Measurements from ENCODE around the gene ABCG1.

The ABCG1 gene

DNA sequence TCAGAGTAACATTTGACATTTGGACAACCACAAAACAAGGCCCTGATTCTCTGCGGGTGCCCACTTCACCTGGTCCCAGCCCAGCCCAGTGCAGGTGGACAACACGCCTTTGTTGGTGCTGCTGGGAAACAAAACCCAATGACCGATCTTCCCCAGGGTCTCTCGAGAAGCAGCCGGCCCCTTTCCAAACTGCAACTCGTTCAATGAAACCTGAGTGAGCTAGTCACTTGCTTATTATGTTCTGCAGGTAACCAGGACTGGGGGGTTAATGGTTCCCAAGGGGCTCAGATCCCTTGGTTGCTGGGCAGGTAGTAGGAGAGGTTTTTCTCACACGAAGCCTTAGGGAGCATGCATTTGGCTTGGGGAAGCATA, 42.9 kb downstream of the ABCG1 start:
- Histone ChIP-seq H3K27ac (no peak overlapping the region), H3K4me3 (no peak overlapping the region), H4K20me1 (peaks cover 15 to 100% (median 77%) of the 10 kb centered on the region in 11 experiments; a peak in 20 of 22 replicates), H3K9me3 (replicated peaks in 1 of 11) (no peaks in the 10 kb centered on the region), H3K9ac (0 out of 22 replicates have a peak overlapping the region, but pooled peaks of 1 of the 11 experiments have one; percentile 4), H3K4me1 (peaks cover 66 to 94% (median 87%) of the 10 kb centered on the region in 10 experiments), H3K4me2 (peak overlapping the region in 6 of 11 experiments; percentile 61 to 100 (median 95); a peak in 12 of 22 replicates), H3K36me3 (peaks cover 0 to 53% (median 17%) of the 10 kb centered on the region in 11 experiments; a peak in 11 of 22 replicates), H3K27me3 (peaks cover 0 to 4% (median 0%) of the 10 kb centered on the region in 11 experiments; a peak in 1 of 22 replicates)
- no peak for TF ChIP-seq Cebpa-rat (IDR thresholded peaks at IDR 0.05)

DNA sequence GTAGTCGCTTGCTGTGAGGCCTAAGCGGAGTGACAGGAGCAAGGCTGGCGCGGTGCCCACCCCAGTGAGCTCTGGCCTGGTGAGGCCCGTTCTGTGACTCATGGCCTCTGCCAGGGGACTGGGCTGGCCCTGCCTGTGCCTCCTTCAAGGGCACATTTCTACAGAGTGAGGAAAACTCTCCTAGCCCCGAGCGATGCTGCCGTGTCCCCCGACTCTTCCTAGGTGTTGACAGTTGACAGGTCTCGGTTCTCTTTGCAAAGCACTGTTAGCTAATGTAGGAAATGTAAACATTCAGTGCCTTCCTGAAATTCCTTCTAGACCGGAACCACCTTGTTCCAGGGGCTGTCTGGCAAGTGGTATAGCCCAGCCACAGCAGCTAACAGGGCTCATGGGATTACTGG, 43.9 kb downstream of the ABCG1 start:
- Histone ChIP-seq H3K4me2 (peak overlapping the region; percentile 50 to 100 (median 76)), H3K9me3 (replicated peaks in 1 of 11) (no peaks in the 10 kb centered on the region), H3K4me3 (no peak overlapping the region), H3K4me1 (peaks cover 76 to 97% (median 90%) of the 10 kb centered on the region in 10 experiments), H3K9ac (peak overlapping the region in 4 of 11 experiments; percentile 9 to 52 (median 28); a peak in 5 of 22 replicates), H3K27me3 (peaks cover 0 to 4% (median 0%) of the 10 kb centered on the region in 11 experiments; a peak in 1 of 22 replicates), H4K20me1 (peaks cover 15 to 100% (median 76%) of the 10 kb centered on the region in 11 experiments; a peak in 19 of 22 replicates), H3K36me3 (peaks cover 0 to 47% (median 17%) of the 10 kb centered on the region in 11 experiments; a peak in 11 of 22 replicates), H3K27ac (peak overlapping the region in 7 of 11 experiments; percentile 4 to 63 (median 18); a peak in 7 of 22 replicates)
- no peak for TF ChIP-seq Cebpa-rat (IDR thresholded peaks at IDR 0.05)

DNA sequence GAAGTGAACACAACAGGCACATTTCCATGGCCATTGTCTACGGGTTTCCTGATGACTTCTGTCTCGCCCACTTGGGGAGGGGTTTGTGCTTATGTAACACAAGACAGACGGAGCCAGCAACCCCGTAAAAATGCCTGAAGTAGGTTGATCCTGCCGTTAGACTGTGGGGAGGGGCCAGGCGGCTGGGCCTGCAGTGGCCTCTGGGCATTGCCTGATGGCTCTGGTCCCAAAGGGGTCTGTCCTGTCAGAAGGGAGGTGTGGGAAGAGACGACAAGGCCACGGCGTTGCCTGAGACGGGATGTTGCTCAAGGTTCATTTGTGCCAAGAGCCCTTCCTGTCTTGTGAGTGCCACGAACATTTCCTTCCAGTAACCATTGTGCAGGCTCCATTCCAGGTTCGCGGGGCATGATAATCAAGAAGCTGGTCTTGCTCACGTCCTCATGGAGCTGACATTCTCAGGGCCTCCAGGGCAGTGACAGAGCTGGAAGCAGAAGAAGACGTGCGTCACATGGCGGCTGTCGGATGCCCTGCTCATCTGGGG, 44.7 kb downstream of the ABCG1 start:
- Histone ChIP-seq H3K4me1 (peaks cover 84 to 97% (median 94%) of the 10 kb centered on the region in 10 experiments), H3K27ac (peak overlapping the region in 8 of 11 experiments; percentile 4 to 63 (median 24); a peak in 11 of 22 replicates), H4K20me1 (peaks cover 15 to 100% (median 82%) of the 10 kb centered on the region in 11 experiments; a peak in 19 of 22 replicates), H3K9ac (peak overlapping the region in 2 of 11 experiments; percentile 9 to 52; a peak in 3 of 22 replicates), H3K4me2 (peak overlapping the region; percentile 50 to 100 (median 76)), H3K27me3 (peaks cover 0 to 4% (median 0%) of the 10 kb centered on the region in 11 experiments; a peak in 1 of 22 replicates), H3K36me3 (peaks cover 0 to 47% (median 17%) of the 10 kb centered on the region in 11 experiments; a peak in 11 of 22 replicates), H3K4me3 (no peak overlapping the region), H3K9me3 (replicated peaks in 1 of 11) (no peaks in the 10 kb centered on the region)
- no peak for TF ChIP-seq Cebpa-rat (IDR thresholded peaks at IDR 0.05)

DNA sequence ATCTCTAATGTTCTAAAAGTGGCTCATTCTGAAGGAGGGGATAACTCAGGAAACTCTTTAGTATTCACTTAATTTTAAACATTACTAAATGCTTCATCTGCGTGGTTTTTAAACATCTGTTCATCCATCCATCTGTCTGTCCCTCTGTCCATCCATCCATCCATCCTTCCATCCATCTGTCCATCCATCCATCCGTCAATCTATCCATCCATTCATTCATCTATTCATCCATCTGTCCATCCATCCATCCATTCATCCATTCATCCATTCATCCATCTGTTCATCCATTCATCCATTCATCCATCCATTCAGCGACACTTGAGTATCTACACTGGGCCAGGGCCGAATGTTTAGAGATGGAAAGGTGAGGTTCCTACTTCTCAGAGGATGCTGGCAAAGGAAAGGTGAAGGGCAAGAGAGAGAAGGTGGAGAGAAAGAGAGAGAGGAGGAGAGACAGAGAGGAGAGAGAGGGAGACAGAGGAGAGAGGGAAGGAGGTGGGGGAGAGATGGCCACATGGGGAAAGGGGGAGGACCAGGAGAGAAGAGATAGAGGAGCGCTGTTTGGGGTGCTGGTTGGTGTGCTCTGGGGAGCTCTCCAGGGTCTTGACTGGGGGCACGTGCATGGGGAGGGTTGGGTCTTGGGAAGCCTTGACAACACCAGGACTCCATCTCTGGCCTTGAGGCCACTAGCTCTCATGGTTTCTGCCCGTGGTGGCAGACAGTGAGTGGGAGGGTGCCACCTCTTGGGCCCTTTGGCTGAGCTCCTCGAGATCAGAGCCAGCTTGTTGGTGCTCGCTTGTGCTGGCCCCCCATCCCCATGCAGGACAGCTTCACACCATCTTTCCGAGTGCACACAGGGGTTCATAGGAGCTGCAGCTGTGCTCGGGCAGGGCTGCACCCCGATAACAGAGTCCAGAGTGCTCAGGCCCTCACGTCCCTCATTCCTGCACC, 45.6 kb downstream of the ABCG1 start:
- H3K27ac ChIP-seq = peak overlapping the region in 3 of 11 experiments; percentile 30 to 63 (median 61); a peak in 4 of 22 replicates

DNA sequence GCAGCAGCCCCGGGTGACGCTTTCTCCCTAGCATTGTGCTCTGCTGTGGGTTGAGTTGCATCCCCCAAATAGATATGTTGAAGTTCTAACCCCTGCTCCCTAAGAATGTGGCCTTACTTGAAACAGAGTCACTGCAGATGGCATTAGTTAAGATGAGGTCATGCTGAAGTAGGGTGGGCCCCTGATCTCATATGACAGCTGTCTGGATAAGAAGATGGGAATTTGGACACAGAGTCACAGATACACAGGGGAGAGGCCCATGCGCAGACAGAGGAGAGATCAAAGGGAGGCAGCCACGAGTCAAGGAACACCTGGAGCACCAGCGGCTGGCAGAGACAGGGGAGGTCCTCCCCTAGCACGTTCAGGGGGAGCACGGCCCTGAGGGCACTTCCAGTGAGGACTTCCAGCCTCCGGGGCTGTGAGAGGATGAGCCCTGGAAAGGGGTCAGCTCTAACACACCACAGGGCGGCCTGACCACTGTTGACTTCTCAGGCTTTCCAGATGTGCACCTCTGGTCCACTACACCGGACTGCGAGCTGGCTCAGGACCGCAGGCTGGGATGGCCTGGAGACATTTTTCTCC, 46.4 kb downstream of the ABCG1 start:
- Histone ChIP-seq H3K27ac (no peak overlapping the region), H3K27me3 (peaks cover 0 to 4% (median 0%) of the 10 kb centered on the region in 11 experiments; a peak in 1 of 22 replicates), H3K9me3 (replicated peaks in 1 of 11) (no peaks in the 10 kb centered on the region), H3K36me3 (peaks cover 0 to 43% (median 17%) of the 10 kb centered on the region in 11 experiments; a peak in 11 of 22 replicates), H4K20me1 (peaks cover 5 to 100% (median 72%) of the 10 kb centered on the region in 11 experiments; a peak in 19 of 22 replicates), H3K4me1 (peaks cover 87 to 97% (median 93%) of the 10 kb centered on the region in 10 experiments), H3K4me3 (no peak overlapping the region), H3K4me2 (peak overlapping the region; percentile 16 to 100 (median 97); a peak in 21 of 22 replicates), H3K9ac (no peak overlapping the region)
- TF ChIP-seq Cebpa-rat (IDR thresholded peaks at IDR 0.05) = no peak

More for the DNA sequence above, 45.6 kb downstream of the ABCG1 start:
- Histone ChIP-seq H3K4me3 (no peak overlapping the region), H3K9ac (no peak overlapping the region), H3K36me3 (peaks cover 0 to 47% (median 17%) of the 10 kb centered on the region in 11 experiments; a peak in 11 of 22 replicates), H3K4me2 (peak overlapping the region; percentile 60 to 100 (median 97); a peak in 20 of 22 replicates), H3K9me3 (replicated peaks in 1 of 11) (no peaks in the 10 kb centered on the region), H3K4me1 (peaks cover 88 to 97% (median 94%) of the 10 kb centered on the region in 10 experiments), H3K27me3 (peaks cover 0 to 4% (median 0%) of the 10 kb centered on the region in 11 experiments; a peak in 1 of 22 replicates), H4K20me1 (peaks cover 8 to 100% (median 80%) of the 10 kb centered on the region in 11 experiments; a peak in 19 of 22 replicates)
- TF ChIP-seq Cebpa-rat (IDR thresholded peaks at IDR 0.05) = no peak

DNA sequence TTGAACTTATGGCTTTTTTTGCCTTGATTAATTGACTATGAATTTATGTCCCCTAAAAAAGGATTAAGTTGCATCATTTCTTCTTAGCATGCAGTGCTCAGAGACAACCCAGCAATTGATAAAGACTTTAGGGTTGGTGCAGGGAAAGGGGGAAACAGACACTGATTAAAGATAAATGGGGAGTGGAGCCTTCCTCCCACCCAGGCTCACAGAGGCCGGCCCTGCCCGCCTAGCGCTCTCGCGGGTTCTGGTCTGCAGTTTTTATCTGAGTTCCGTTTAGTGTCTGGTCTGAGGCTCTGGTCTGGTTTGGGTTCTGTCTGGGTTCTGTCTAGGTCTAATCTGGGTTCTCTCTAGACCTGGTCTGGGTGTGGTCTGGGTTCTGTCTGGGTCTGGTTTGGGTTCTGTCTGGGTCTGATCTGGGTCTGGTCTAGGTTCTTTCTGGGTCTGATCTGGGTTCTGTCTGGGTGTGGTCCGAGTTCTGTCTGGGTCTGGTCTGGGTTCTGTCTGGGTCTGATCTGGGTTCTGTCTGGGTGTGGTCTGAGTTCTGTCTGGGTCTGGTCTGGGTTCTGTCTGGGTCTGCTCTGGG, 48.1 kb downstream of the ABCG1 start:
- Histone ChIP-seq H3K27me3 (peaks cover 0 to 4% (median 0%) of the 10 kb centered on the region in 11 experiments; a peak in 1 of 22 replicates), H3K27ac (peak overlapping the region; percentile 27 to 80 (median 70); a peak in 19 of 22 replicates)

DNA sequence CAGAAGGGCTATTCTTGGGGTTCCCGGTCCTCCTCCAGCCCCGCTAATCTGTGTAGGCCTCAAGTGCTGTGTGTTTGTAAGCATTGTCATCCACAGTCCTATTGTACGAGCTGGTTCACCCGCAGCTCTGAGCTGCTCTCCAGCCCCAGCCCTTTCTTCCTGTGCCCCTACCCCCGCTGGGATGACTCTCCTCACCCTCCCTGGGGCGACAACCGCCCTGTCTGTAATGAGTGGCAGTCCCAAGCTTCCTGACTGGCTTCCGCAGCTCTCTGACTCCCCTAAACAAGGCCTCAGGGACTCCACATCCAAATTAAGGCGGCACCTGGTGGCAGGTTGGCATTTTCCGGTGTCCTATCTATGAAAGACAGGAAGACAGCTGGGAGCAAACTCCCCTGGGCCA, 50.4 kb downstream of the ABCG1 start:
- Histone ChIP-seq H3K36me3 (peaks cover 19 to 53% (median 34%) of the 10 kb centered on the region in 11 experiments; a peak in 20 of 22 replicates), H3K4me2 (peak overlapping the region; percentile 66 to 100 (median 97))
- no peak for TF ChIP-seq Cebpa-rat (IDR thresholded peaks at IDR 0.05)

More for the DNA sequence above, 48.1 kb downstream of the ABCG1 start:
- no peak for TF ChIP-seq Cebpa-rat (IDR thresholded peaks at IDR 0.05)
- H3K4me2 ChIP-seq = peak overlapping the region; percentile 66 to 100 (median 97); a peak in 21 of 22 replicates
- peak overlapping the region; percentile 11 to 75 (median 57); a peak in 17 of 22 replicates for H3K9ac ChIP-seq
- peaks cover 75 to 92% (median 83%) of the 10 kb centered on the region in 10 experiments for H3K4me1 ChIP-seq
- no peaks in the 10 kb centered on the region for H3K9me3 ChIP-seq (replicated peaks in 1 of 11)
- peaks cover 5 to 100% (median 64%) of the 10 kb centered on the region in 11 experiments; a peak in 18 of 22 replicates for H4K20me1 ChIP-seq
- H3K36me3 ChIP-seq = peaks cover 5 to 51% (median 12%) of the 10 kb centered on the region in 11 experiments; a peak in 15 of 22 replicates
- H3K4me3 ChIP-seq = peak overlapping the region in 2 of 10 experiments; percentile 40 to 43; a peak in 3 of 20 replicates

More for the DNA sequence above, 50.4 kb downstream of the ABCG1 start:
- Histone ChIP-seq H3K9me3 (replicated peaks in 1 of 11) (no peaks in the 10 kb centered on the region), H3K27me3 (no peaks in the 10 kb centered on the region), H3K4me1 (peaks cover 56 to 78% (median 66%) of the 10 kb centered on the region in 10 experiments), H3K4me3 (peak overlapping the region in 5 of 10 experiments; percentile 13 to 48 (median 34); a peak in 5 of 20 replicates), H3K9ac (peak overlapping the region; percentile 1 to 75 (median 56); a peak in 18 of 22 replicates), H3K27ac (peak overlapping the region in 9 of 11 experiments; percentile 58 to 80 (median 68); a peak in 18 of 22 replicates), H4K20me1 (peaks cover 0 to 100% (median 48%) of the 10 kb centered on the region in 11 experiments; a peak in 15 of 22 replicates)

Measured in BLaER1 treated with 17β-estradiol and CSF1 and Interleukin-3, amounts not matched to agents 10 nM and 100 nM (cell line).